22Rv1 (cell line): ENCODE measurements around the gene TRIM28.

Source experiments
- H3K27ac ChIP-seq: fragments of 450-650 bp; 2 replicates; pipeline ENCODE4 v1.5.1; 2017
- ZFX ChIP-seq: fragments of 450-650 bp; IDR thresholded peaks from 2 replicates; pipeline ENCODE4 v1.6.1; 2017; ENCODE audit warnings: antibody characterized with exemption, borderline replicate concordance
- TF ChIP-seq, protein P1 (sequence below): fragments of 450-650 bp; IDR thresholded peaks from 2 replicates; pipeline ENCODE4 v1.5.1; 2017; ENCODE audit warnings: mild to moderate bottlenecking

Gene TRIM28

DNA sequence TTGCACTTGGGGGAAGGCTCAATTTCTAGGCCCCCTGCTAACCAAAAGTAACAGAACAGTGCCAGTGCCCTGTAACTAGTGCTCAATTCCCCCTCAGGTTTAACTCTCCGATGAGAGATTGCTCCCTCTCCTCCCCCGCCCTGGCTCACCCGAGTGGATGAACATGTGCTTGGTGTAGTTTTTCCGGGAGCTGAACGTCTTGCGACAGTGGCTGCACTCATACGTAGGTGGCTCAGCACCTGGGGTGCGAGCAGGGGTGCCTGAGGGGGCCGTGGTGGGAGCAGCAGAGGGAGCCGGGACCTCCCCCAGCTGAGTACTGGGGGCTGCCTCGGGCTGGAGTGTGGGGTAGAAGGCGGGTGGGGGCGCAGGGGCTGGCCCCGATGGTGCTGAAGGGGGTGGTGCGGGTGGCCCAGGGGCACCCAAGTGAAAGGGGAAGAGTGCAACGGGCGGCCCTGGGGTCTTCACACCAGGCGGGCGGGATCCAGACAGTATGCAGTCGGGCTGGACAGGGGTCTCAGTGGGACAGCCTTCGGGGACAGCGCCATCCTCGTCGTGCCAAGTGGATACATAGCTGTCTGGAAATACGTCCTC is 27.5 kb upstream of the TRIM28 start:
- no peak for TF ChIP-seq ZFX
- TF ChIP-seq, protein P1, sequence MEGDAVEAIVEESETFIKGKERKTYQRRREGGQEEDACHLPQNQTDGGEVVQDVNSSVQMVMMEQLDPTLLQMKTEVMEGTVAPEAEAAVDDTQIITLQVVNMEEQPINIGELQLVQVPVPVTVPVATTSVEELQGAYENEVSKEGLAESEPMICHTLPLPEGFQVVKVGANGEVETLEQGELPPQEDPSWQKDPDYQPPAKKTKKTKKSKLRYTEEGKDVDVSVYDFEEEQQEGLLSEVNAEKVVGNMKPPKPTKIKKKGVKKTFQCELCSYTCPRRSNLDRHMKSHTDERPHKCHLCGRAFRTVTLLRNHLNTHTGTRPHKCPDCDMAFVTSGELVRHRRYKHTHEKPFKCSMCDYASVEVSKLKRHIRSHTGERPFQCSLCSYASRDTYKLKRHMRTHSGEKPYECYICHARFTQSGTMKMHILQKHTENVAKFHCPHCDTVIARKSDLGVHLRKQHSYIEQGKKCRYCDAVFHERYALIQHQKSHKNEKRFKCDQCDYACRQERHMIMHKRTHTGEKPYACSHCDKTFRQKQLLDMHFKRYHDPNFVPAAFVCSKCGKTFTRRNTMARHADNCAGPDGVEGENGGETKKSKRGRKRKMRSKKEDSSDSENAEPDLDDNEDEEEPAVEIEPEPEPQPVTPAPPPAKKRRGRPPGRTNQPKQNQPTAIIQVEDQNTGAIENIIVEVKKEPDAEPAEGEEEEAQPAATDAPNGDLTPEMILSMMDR = no peak
- H3K27ac ChIP-seq = peak overlapping the region; percentile 86

DNA sequence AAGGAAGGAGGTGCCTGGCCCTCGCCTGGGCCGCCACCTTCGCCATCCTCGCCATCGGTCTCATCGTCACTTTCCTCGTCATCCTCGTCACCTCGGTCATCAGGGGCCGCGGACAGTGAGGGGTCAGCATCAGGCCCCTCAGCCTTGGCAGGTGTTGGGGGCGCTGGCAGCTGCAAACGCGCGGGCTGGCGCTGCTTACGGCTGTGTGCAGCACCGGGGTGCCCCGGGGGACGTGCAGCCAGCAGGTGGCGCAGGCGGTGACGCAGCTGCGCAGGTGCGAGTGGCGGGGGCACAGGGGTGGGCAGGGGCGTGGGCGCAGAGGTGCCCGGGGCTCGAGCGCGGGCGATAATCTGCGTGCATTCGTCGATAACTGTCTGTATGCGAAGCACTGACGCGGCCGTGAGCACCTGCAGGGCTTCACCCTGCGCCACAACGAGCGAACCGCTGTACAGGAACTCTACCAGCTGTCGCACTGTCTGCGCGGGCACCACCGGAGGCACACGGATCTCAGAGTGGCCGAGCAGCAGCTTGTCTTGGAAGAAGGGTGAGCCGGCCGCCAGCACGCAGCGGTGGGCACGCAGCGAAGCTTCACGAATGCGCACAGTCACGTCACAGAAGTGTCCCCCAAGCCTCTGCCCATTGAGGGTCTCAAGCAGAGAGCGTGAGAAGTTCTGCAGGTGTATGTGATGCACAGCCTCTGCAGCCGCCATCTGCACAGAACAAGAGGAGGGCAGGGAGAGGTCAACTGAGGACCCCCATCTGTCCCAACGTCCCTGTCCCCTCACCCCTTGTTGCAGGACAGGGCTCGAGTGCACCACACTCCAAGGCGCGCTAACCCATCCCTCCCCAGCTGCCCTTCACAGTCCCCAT is 26.7 kb upstream of the TRIM28 start:
- peak overlapping the region; percentile 98 for H3K27ac ChIP-seq
- no peak for TF ChIP-seq ZFX
- TF ChIP-seq, protein P1 = peak; percentile 13; the same call in 1 of the 2 replicates

DNA sequence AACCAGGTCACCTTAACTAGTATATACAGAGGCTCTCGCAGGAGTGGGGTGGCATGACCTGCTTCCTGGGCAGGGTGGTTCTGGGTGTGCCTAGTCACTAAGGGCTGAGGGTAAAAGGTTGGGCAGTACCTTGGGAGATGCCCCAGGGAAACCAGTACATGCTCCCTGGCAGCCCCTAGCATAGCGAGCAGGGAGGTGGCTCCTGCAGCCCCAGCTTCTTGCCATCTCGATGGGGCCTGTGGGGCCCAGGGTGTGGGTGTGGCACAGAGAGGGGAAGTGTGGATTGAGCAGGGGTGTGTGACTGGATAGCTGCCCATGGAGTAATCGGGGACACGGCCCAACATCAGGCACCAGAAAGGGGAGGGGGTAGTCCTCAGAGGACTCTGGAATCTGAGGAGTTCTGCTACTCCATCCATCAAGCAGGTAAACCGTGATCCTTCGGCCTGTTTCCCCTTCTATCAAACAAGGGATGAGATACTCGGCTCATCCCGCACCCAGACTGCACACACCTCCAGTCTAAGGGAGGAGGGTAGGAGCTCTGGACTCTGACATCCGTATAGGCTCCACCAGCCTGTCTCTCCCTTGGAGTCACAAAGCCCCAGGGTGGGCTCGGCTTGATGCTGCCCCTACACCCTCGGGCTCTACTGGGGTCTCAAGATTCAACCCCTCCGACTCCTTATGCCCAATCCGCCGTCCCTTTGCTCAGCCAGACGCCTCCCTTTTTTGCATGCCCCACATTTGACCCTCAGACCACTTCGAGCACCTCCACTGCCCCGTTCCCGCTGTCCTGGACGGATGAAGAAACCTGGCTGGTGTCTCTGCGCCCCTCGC is 25.4 kb upstream of the TRIM28 start:
- H3K27ac ChIP-seq = peak overlapping the region; percentile 98
- TF ChIP-seq, protein P1 = no peak
- TF ChIP-seq ZFX = no peak

DNA sequence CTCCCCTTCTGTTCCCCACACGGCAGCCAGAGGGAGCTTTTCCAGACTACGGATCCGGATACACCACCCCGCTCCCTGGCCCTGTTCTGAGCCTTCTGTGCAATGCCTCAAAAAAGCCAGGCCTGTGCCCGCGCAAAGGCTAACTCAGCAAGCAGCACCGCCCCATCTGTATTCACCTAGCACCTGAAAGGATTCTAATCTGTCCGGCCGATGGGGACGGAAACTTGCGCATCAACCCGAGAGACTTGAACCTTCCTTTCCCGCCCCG is 24.8 kb upstream of the TRIM28 start:
- H3K27ac ChIP-seq = peak overlapping the region; percentile 98
- TF ChIP-seq, protein P1 = no peak
- no peak for TF ChIP-seq ZFX

DNA sequence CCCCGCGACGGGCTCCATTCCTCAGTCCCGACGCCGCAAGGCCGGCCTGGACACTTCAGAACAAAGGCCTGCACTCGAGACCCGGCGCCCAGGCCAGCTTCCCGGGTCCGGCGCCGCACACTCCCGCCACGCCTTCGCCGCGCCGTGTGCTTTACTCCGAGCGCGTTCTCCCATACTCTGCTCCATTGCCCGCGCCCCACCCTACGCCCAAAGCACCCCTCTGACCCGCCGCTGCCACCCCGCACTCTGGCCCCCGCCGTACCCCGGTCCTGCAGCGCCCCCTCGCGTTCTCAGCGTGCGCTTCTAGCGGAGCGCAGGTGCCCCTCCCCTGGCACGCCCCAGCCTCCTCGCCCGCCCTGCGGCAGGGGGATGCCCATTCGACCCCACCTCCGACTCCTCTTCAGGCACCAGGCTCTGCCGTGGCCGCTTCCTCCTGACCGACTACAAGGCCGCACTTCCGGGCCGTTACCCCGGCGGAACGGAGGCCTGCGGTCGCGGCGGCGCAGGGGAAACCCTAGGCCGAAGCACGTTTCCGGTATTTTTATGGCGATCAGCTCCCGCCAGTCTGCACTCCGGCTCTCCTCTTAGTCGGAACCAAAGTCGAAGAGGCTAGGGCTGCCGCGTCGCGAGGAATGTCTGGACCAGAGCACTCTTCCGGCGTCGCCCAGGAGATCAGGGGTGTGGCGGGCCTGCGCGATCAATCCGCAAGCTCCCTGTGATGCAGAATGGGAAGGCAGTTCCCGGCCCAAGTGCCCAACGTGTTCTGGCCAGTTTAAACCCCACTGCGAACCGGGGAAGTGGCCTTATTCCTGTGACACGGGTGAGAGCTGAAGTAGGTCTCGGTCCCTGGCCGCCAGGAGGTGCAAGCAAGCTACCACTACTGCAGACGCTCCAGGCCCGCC is 24.3 kb upstream of the TRIM28 start, which contains the start of gene ZBTB45:
TSS of gene ZBTB45 (minus strand) at position 456 of the 902 bp plus-strand sequence. CDS start 2,137 bp downstream, outside the sequence.
- TF ChIP-seq ZFX = no peak
- TF ChIP-seq, protein P1 = peak; percentile 81

DNA sequence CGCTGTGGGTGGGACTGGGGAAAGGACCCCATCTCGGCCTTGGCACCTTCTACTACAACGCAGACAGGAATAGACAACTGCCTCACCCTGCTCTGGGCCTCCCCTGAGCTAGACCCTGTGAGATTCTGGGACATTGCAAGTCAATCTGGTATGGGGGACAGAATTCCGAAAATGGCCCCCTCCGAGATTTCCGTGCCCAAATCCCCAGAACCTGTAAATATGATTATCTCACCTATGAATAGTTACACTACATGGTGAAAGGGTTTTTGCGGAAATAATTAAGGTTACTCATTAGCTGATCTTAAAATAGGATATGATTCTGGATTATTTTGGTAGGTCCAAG is 23.6 kb upstream of the TRIM28 start:
- peak overlapping the region; percentile 98 for H3K27ac ChIP-seq
- TF ChIP-seq, protein P1 = no peak
- no peak for TF ChIP-seq ZFX

More for the DNA sequence above, 24.3 kb upstream of the TRIM28 start, which contains the start of gene ZBTB45:
- peak within 1 kb of the TSS; percentile 98 for H3K27ac ChIP-seq
